SK-N-SH (cell line): ENCODE data around the gene PIGL. TPM values are rescaled to one million over a fixed set of nuclear protein-coding genes. Genes with fewer than 3 reads are reported as not detected.

Experiments
- CTCF ChIA-PET: fragments of 300-600, 350-600 bp; formaldehyde crosslinking; extraction: SDS; loops from one replicate; lab custom pipeline; 2021; lab: Yijun Ruan, JAX
- POLR2A ChIA-PET: fragments of 350-600 bp; sonication (Branson Sonifier 250); formaldehyde crosslinking; extraction: SDS; loops from one replicate; lab custom pipeline; 2020; ENCODE audit warnings: antibody characterized with exemption, inconsistent platforms; lab: Yijun Ruan, JAX
- DNase-seq: peaks from one replicate; pipeline ENCODE4 v3.0.0; 2012
- H2AFZ ChIP-seq: fragments of 200-600 bp; sonication (generic); 2 replicates; pipeline ENCODE4 v1.8.1; 2016; ENCODE audit warnings: antibody characterized with exemption, mild to moderate bottlenecking, low read depth
- H3F3A ChIP-seq: fragments of 200-600 bp; sonication (generic); replicated peaks from 2 replicates; pipeline ENCODE3; 2016; ENCODE audit warnings: antibody characterized with exemption, mild to moderate bottlenecking; ENCODE audit not compliant: insufficient read depth
- H3K27ac ChIP-seq, 2 experiments: fragments of 200-500 bp in 1 of 2; fragments of 200-600 bp in 1 of 2; sonication (Bioruptor generic) in 1 of 2; sonication (generic), shearing (Covaris generic) in 1 of 2; 2 replicates each; pipeline versions ENCODE4 v1.5.1 to v1.6.1; 2014 to 2016; ENCODE audit warnings: low read depth in 2 of 2, inconsistent platforms in 1 of 2, low read length in 1 of 2, mild to moderate bottlenecking in 1 of 2, mixed read lengths in 1 of 2
- H3K27me3 ChIP-seq: fragments of 200-600 bp; sonication (generic), shearing (Covaris generic); 2 replicates; pipeline ENCODE4 v1.6.1; 2016; ENCODE audit warnings: mixed run types; ENCODE audit not compliant: insufficient read depth
- H3K36me3 ChIP-seq, 2 experiments: fragments of 200-500 bp in 1 of 2; fragments of 200-600 bp in 1 of 2; sonication (Bioruptor generic) in 1 of 2; sonication (generic) in 1 of 2; replicated peaks in 1 of 2; 2 replicates each; pipeline versions ENCODE3 to v1.5.1; 2014 to 2016; ENCODE audit warnings: low read length in 1 of 2, mild to moderate bottlenecking in 1 of 2; ENCODE audit not compliant: insufficient read depth in 2 of 2, control insufficient read depth in 1 of 2
- H3K4me1 ChIP-seq, 2 experiments: fragments of 200-500 bp in 1 of 2; fragments of 200-600 bp in 1 of 2; sonication (Bioruptor generic) in 1 of 2; sonication (generic), shearing (Covaris generic) in 1 of 2; 2 replicates each; pipeline versions ENCODE4 v1.5.1 to v1.6.1; 2014 to 2016; ENCODE audit warnings: low read depth in 1 of 2, low read length in 1 of 2, mixed run types in 1 of 2; ENCODE audit not compliant: insufficient read depth in 2 of 2, control insufficient read depth in 1 of 2
- H3K4me2 ChIP-seq: fragments of 200-600 bp; sonication (generic), shearing (Covaris generic); 2 replicates; pipeline ENCODE4 v1.6.1; 2017; ENCODE audit warnings: mixed run types
- H3K4me3 ChIP-seq, 2 experiments: fragments of 200-500 bp in 1 of 2; fragments of 200-600 bp in 1 of 2; sonication (Bioruptor generic) in 1 of 2; sonication (generic), shearing (Covaris generic) in 1 of 2; 2 replicates each; pipeline versions ENCODE4 v1.5.1 to v1.8.1; 2014 to 2016; ENCODE audit warnings: low read depth in 2 of 2, inconsistent platforms in 1 of 2, low read length in 1 of 2, mild to moderate bottlenecking in 1 of 2, mixed read lengths in 1 of 2, moderate library complexity in 1 of 2
- H3K79me2 ChIP-seq: fragments of 200-600 bp; sonication (generic); 2 replicates; pipeline ENCODE4 v1.8.1; 2017; ENCODE audit warnings: mild to moderate bottlenecking; ENCODE audit not compliant: insufficient read depth
- H3K9ac ChIP-seq: fragments of 200-600 bp; sonication (generic); 2 replicates; pipeline ENCODE4 v1.6.1; 2017; ENCODE audit warnings: mixed run types
- H3K9me2 ChIP-seq: fragments of 200-600 bp; sonication (generic); 2 replicates; pipeline ENCODE4 v1.6.1; 2017; ENCODE audit warnings: mixed run types
- H3K9me3 ChIP-seq: fragments of 200-600 bp; sonication (generic); 2 replicates; pipeline ENCODE4 v1.6.1; 2017; ENCODE audit warnings: mixed run types, mild to moderate bottlenecking, moderate library complexity
- H4K20me1 ChIP-seq: fragments of 200-600 bp; sonication (generic); 2 replicates; pipeline ENCODE4 v1.6.1; 2017; ENCODE audit warnings: mild to moderate bottlenecking, mixed run types; ENCODE audit not compliant: insufficient read depth
- ELF1 ChIP-seq: IDR thresholded peaks from 2 replicates; pipeline ENCODE4 v1.4.0; 2012
- EP300 ChIP-seq, 2 experiments: IDR thresholded peaks; 2 replicates each; pipeline versions ENCODE4 v1.4.0 to v1.6.1; 2012; ENCODE audit warnings: borderline replicate concordance in 1 of 2, low read depth in 1 of 2, low read length in 1 of 2
- EZH2phosphoT487 ChIP-seq: fragments of 200-600 bp; sonication (generic); IDR thresholded peaks from 2 replicates; pipeline ENCODE4 v1.6.1; 2017; ENCODE audit warnings: low read depth, mixed run types, mild to moderate bottlenecking, antibody characterized with exemption, moderate library complexity, borderline replicate concordance
- FOSL2 ChIP-seq: IDR thresholded peaks from 2 replicates; pipeline ENCODE4 v1.4.0; 2012; ENCODE audit warnings: low read depth, mild to moderate bottlenecking, moderate library complexity, borderline replicate concordance
- FOXJ3 ChIP-seq: sonication (generic); formaldehyde crosslinking; IDR thresholded peaks from 2 replicates; pipeline ENCODE4 v1.5.1; 2020; ENCODE audit warnings: mild to moderate bottlenecking, missing genetic modification reagents
- GABPA ChIP-seq: IDR thresholded peaks from 2 replicates; pipeline ENCODE4 v1.4.0; 2012; ENCODE audit warnings: low read depth, mild to moderate bottlenecking
- GATA2 ChIP-seq: sonication (generic); formaldehyde crosslinking; IDR thresholded peaks from 2 replicates; pipeline ENCODE4 v1.5.0; 2020; ENCODE audit warnings: mild to moderate bottlenecking, missing genetic modification reagents
- JUND ChIP-seq: IDR thresholded peaks from 2 replicates; pipeline ENCODE4 v1.4.0; 2012
- NFIC ChIP-seq: IDR thresholded peaks from 2 replicates; pipeline ENCODE4 v1.4.0; 2012; ENCODE audit warnings: borderline replicate concordance
- POLR2AphosphoS5 ChIP-seq: IDR thresholded peaks from 2 replicates; pipeline ENCODE4 v1.6.1; 2012; ENCODE audit warnings: low read depth, low read length
- RFX5 ChIP-seq: IDR thresholded peaks from 2 replicates; pipeline ENCODE4 v1.6.1; 2012; ENCODE audit warnings: mild to moderate bottlenecking, improper control_type of control experiment, low read length
- RXRA ChIP-seq: IDR thresholded peaks from 2 replicates; pipeline ENCODE4 v1.4.0; 2012; ENCODE audit warnings: low read depth, mild to moderate bottlenecking, borderline replicate concordance
- TAF1 ChIP-seq: IDR thresholded peaks from 2 replicates; pipeline ENCODE4 v1.6.1; 2012; ENCODE audit warnings: low read depth, mild to moderate bottlenecking, low read length, moderate library complexity, borderline replicate concordance
- TEAD4 ChIP-seq: IDR thresholded peaks from 2 replicates; pipeline ENCODE4 v1.4.0; 2012; ENCODE audit warnings: mild to moderate bottlenecking, borderline replicate concordance; ENCODE audit not compliant: insufficient read depth
- YY1 ChIP-seq: IDR thresholded peaks from 2 replicates; pipeline ENCODE4 v1.4.0; 2012; ENCODE audit warnings: low read depth, mild to moderate bottlenecking
- WGBS: methylation state at CpG from one replicate; pipeline ENCODE4 v1.1.6; 2017; ENCODE audit warnings: low lambda C conversion rate; 5-methylcytosine and 5-hydroxymethylcytosine counted together
- polyA plus RNA-seq, 3 experiments: library from polyadenylated mRNA; depleted of rRNA; stranded (reverse); fragments of >200 nt; gene quantifications; 2 replicates each; pipeline ENCODE4 v1.2.3, GENCODE V29; 2012
- TF ChIP-seq, protein P1 (sequence below): fragments of 200-600 bp; sonication (generic); IDR thresholded peaks from 2 replicates; pipeline ENCODE4 v1.6.1; 2017; ENCODE audit warnings: antibody characterized with exemption, mild to moderate bottlenecking, moderate library complexity
- TF ChIP-seq, protein P2 (sequence below): IDR thresholded peaks from 2 replicates; pipeline ENCODE4 v1.4.0; 2012; ENCODE audit warnings: low read depth
- TF ChIP-seq, protein P3 (sequence below): IDR thresholded peaks from 2 replicates; pipeline ENCODE4; 2012
- TF ChIP-seq, protein P4 (sequence below): IDR thresholded peaks from 2 replicates; pipeline ENCODE4 v1.4.0; 2012; ENCODE audit warnings: low read depth, borderline replicate concordance

The PIGL gene
- polyA plus RNA-seq, 1 of the 3 experiments (the other 2 are of a cell fraction): 34.0 TPM

DNA sequence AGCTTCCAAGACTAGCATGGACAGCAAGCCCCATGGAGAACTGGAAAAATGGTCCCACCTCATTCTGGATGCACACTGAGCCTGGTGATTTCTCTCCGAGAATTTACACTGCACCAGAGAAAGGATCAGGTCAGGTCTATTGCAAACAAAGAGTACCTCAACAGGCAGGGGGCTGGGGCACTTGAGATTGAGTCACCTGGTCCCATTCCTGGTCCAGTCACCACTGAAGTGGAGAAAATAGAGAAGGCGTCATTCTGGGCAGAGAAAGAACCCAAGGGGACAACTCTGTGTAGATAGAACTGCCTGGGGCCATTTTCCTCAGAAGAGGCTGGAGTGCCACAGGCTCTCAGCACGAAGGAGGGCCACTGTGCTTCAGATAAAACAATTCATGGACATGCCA is 97.8 kb downstream of the PIGL start (continued):
- TF ChIP-seq, protein P1, sequence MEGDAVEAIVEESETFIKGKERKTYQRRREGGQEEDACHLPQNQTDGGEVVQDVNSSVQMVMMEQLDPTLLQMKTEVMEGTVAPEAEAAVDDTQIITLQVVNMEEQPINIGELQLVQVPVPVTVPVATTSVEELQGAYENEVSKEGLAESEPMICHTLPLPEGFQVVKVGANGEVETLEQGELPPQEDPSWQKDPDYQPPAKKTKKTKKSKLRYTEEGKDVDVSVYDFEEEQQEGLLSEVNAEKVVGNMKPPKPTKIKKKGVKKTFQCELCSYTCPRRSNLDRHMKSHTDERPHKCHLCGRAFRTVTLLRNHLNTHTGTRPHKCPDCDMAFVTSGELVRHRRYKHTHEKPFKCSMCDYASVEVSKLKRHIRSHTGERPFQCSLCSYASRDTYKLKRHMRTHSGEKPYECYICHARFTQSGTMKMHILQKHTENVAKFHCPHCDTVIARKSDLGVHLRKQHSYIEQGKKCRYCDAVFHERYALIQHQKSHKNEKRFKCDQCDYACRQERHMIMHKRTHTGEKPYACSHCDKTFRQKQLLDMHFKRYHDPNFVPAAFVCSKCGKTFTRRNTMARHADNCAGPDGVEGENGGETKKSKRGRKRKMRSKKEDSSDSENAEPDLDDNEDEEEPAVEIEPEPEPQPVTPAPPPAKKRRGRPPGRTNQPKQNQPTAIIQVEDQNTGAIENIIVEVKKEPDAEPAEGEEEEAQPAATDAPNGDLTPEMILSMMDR: no peak
- TF ChIP-seq RFX5: no peak

DNA sequence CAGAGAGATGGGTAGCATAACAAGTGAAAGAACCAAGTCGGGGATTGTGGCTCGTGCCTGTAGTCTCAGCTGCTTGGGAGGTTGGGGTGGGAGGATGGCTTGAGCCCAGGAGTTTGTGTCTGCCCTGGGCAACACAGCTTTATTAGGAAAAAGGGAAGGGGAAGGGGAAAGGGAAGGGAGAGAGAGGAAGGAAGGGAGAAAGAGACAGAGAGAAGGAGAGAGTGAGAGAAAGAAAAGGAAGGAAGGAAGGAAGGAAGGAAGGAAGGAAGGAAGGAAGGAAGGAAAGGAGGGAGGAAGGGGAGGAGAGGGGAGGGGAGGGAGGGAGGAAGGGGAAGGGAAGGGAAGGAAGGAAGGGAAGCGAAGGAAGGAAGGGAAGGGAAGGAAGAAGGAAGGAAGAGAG is 103.0 kb downstream of the PIGL start:
- no peaks in the 10 kb centered on the region for H3K9me3 ChIP-seq
- H4K20me1 ChIP-seq: no peaks in the 10 kb centered on the region
- H3K36me3 ChIP-seq: peaks cover 0 to 17% of the 10 kb centered on the region in 2 experiments
- H3F3A ChIP-seq: peaks cover 3% of the 10 kb centered on the region
- no peak overlapping the region for H3K4me2 ChIP-seq
- no peak overlapping the region for H3K27ac ChIP-seq
- no peak for DNase-seq
- no peak overlapping the region for H2AFZ ChIP-seq
- ChIA-PET POLR2A (no interaction called here), CTCF (interaction anchor here (1.2 kb wide), 1 partner anchor 15 kb away, joined by 4 read pairs; no protein-coding TSS in a partner anchor)
- no peaks in the 10 kb centered on the region for H3K79me2 ChIP-seq
- no peak for TF ChIP-seq RFX5
- no peak for TF ChIP-seq GABPA
- TF ChIP-seq GATA2: no peak
- TF ChIP-seq, protein P2, sequence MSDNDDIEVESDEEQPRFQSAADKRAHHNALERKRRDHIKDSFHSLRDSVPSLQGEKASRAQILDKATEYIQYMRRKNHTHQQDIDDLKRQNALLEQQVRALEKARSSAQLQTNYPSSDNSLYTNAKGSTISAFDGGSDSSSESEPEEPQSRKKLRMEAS: no peak
- TF ChIP-seq YY1: no peak
- no peak for TF ChIP-seq JUND
- no peak for TF ChIP-seq FOSL2
- no peak for TF ChIP-seq TEAD4
- no peak for TF ChIP-seq POLR2AphosphoS5
- no peak for TF ChIP-seq ELF1
- TF ChIP-seq FOXJ3 (CRISPR knock-in tag): no peak
- TF ChIP-seq EP300 (IDR thresholded peaks at IDR 0.05; ENCODE audit: borderline replicate concordance in 1 of 2, low read depth in 1 of 2, low read length in 1 of 2): no peak
- no peak for TF ChIP-seq EZH2phosphoT487
- no peak for TF ChIP-seq TAF1
- WGBS: 100% methylated on average over 3 of the region's 3 CpGs
- H3K4me1 ChIP-seq: no peaks in the 10 kb centered on the region
- H3K9ac ChIP-seq: no peak overlapping the region
- H3K4me3 ChIP-seq: no peak overlapping the region
- H3K27me3 ChIP-seq: no peaks in the 10 kb centered on the region
- H3K9me2 ChIP-seq: no peaks in the 10 kb centered on the region

DNA sequence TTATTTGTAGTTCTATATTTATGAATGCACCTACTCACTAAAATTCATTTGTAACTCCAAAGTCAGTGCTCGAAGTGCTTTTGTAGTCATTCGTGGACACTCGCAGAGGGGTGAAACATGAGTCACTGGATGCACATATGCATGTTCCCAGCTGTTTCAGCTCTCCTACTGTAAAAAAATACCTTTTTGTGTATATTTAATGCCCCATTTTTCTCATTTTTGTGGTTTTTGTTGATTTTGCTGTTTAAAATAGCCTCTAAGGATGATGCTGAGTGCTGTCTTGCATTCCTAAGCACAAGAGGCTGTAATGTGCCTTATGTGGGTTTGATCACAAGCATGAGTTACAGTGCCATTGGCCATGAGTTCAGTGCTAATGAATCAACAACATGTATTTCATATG is 105.6 kb downstream of the PIGL start:
- DNase-seq: no peak
- H3K27me3 ChIP-seq: no peaks in the 10 kb centered on the region
- H4K20me1 ChIP-seq: no peaks in the 10 kb centered on the region
- no peak overlapping the region for H2AFZ ChIP-seq
- 93% methylated on average over 3 of the region's 3 CpGs for WGBS
- TF ChIP-seq RXRA (no peak), NFIC (no peak), TEAD4 (no peak), POLR2AphosphoS5 (no peak), JUND (no peak), EP300 (IDR thresholded peaks at IDR 0.05; ENCODE audit: borderline replicate concordance in 1 of 2, low read depth in 1 of 2, low read length in 1 of 2) (no peak)
- TF ChIP-seq, protein P2: no peak
- TF ChIP-seq, protein P3, sequence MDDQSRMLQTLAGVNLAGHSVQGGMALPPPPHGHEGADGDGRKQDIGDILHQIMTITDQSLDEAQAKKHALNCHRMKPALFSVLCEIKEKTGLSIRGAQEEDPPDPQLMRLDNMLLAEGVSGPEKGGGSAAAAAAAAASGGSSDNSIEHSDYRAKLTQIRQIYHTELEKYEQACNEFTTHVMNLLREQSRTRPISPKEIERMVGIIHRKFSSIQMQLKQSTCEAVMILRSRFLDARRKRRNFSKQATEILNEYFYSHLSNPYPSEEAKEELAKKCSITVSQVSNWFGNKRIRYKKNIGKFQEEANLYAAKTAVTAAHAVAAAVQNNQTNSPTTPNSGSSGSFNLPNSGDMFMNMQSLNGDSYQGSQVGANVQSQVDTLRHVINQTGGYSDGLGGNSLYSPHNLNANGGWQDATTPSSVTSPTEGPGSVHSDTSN: no peak
- TF ChIP-seq, protein P4, sequence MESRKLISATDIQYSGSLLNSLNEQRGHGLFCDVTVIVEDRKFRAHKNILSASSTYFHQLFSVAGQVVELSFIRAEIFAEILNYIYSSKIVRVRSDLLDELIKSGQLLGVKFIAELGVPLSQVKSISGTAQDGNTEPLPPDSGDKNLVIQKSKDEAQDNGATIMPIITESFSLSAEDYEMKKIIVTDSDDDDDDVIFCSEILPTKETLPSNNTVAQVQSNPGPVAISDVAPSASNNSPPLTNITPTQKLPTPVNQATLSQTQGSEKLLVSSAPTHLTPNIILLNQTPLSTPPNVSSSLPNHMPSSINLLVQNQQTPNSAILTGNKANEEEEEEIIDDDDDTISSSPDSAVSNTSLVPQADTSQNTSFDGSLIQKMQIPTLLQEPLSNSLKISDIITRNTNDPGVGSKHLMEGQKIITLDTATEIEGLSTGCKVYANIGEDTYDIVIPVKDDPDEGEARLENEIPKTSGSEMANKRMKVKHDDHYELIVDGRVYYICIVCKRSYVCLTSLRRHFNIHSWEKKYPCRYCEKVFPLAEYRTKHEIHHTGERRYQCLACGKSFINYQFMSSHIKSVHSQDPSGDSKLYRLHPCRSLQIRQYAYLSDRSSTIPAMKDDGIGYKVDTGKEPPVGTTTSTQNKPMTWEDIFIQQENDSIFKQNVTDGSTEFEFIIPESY: no peak
- TF ChIP-seq, all 33 proteins: peak for 0
- Histone ChIP-seq H3K9me3 (no peaks in the 10 kb centered on the region), H3K9me2 (no peaks in the 10 kb centered on the region), H3K79me2 (no peaks in the 10 kb centered on the region), H3K4me3 (no peak overlapping the region), H3K4me2 (no peak overlapping the region), H3K4me1 (no peaks in the 10 kb centered on the region), H3K9ac (no peak overlapping the region), H3K27ac (no peak overlapping the region), H3K36me3 (peaks cover 11 to 17% of the 10 kb centered on the region in 2 experiments), H3F3A (peaks cover 3% of the 10 kb centered on the region)
- CTCF ChIA-PET: interaction anchor here (1.0 kb wide), 1 partner anchor 42 kb away, joined by 3 read pairs; no protein-coding TSS in a partner anchor
- POLR2A ChIA-PET: no interaction called here
